H1 (cell line): Measurements from ENCODE around the gene ACY1. TPM values are rescaled to one million over a fixed set of nuclear protein-coding genes. Genes with fewer than 3 reads are reported as not detected.

Experiments used
- CTCF ChIA-PET: fragments of 300-600 bp; sonication (Branson Sonifier 250); formaldehyde crosslinking; loops from one replicate; lab custom pipeline; 2021; ENCODE audit not compliant: partially characterized antibody; lab: Charles Lee
- POLR2A ChIA-PET: fragments of 300-600 bp; sonication (Branson Sonifier 250); formaldehyde crosslinking; loops from one replicate; lab custom pipeline; 2021; ENCODE audit warnings: inconsistent platforms; ENCODE audit not compliant: partially characterized antibody; lab: Charles Lee
- DNase-seq, 2 experiments: peaks; one replicate each; pipeline versions ENCODE4 v3.0.0 to v3.0.0-alpha.2; 2010 to 2022; ENCODE audit warnings: low spot score in 2 of 2, low read depth in 1 of 2, mixed read lengths in 1 of 2
- FAIRE-seq: peaks from 2 replicates; lab custom pipeline; 2011; peaks lifted over from hg19 to GRCh38; lab: Jason Lieb, UNC
- H2AFZ ChIP-seq: 2 replicates; pipeline ENCODE4 v1.8.1; 2012; ENCODE audit warnings: low read length, inconsistent platforms
- H2AK5ac ChIP-seq: 2 replicates; pipeline ENCODE4 v1.6.1; 2013; ENCODE audit warnings: low read depth, low read length
- H2BK120ac ChIP-seq: replicated peaks from 2 replicates; pipeline ENCODE3; 2013; ENCODE audit warnings: low read depth, low read length, inconsistent platforms
- H2BK12ac ChIP-seq: 2 replicates; pipeline ENCODE4 v1.6.1; 2013; ENCODE audit warnings: low read depth, low read length
- H2BK15ac ChIP-seq: 2 replicates; pipeline ENCODE4 v1.6.1; 2013; ENCODE audit warnings: low read length
- H2BK20ac ChIP-seq: 2 replicates; pipeline ENCODE4 v1.6.1; 2013; ENCODE audit warnings: low read length
- H2BK5ac ChIP-seq: 2 replicates; pipeline ENCODE4 v1.6.1; 2013; ENCODE audit warnings: low read depth, low read length
- H3K14ac ChIP-seq: 2 replicates; pipeline ENCODE4 v1.6.1; 2013; ENCODE audit warnings: inconsistent platforms; ENCODE audit not compliant: insufficient read length
- H3K18ac ChIP-seq: 2 replicates; pipeline ENCODE4 v1.6.1; 2013; ENCODE audit warnings: low read length; ENCODE audit errors: extremely low read depth
- H3K23ac ChIP-seq: 2 replicates; pipeline ENCODE4 v1.6.1; 2013; ENCODE audit warnings: inconsistent platforms; ENCODE audit not compliant: insufficient read length
- H3K23me2 ChIP-seq: 2 replicates; pipeline ENCODE4 v1.6.1; 2013; ENCODE audit warnings: low read depth, low read length
- H3K27ac ChIP-seq: 2 replicates; pipeline ENCODE4 v1.6.1; 2011; ENCODE audit warnings: low read depth, low read length, inconsistent platforms
- H3K27me3 ChIP-seq, 4 experiments: replicated peaks in 1 of 4; 1 replicate in 1 of 4; 2 replicates in 3 of 4; pipeline versions ENCODE4 v1.6.1 to v1.8.1; 2011 to 2013; ENCODE audit warnings: low read length in 3 of 4, mild to moderate bottlenecking in 3 of 4, inconsistent platforms in 2 of 4, mixed read lengths in 2 of 4, moderate library complexity in 1 of 4; ENCODE audit not compliant: control insufficient read depth in 3 of 4, insufficient read depth in 3 of 4; ENCODE audit errors: extremely low read depth in 1 of 4
- H3K36me3 ChIP-seq, 4 experiments: 2 replicates each; pipeline versions ENCODE4 v1.6.1 to v1.8.1; 2011 to 2013; ENCODE audit warnings: mild to moderate bottlenecking in 4 of 4, low read length in 3 of 4, moderate library complexity in 2 of 4, control low read depth in 1 of 4, inconsistent platforms in 1 of 4; ENCODE audit not compliant: insufficient read depth in 4 of 4, control insufficient read depth in 2 of 4
- H3K4ac ChIP-seq: replicated peaks from 2 replicates; pipeline ENCODE3; 2013; ENCODE audit warnings: low read length, low read depth, mixed read lengths, inconsistent platforms; ENCODE audit not compliant: insufficient read length
- H3K4me1 ChIP-seq, 4 experiments: replicated peaks in 1 of 4; 1 replicate in 1 of 4; 2 replicates in 3 of 4; pipeline versions ENCODE4 v1.6.1 to v1.8.1; 2011 to 2013; ENCODE audit warnings: low read length in 3 of 4, inconsistent platforms in 2 of 4, mixed read lengths in 1 of 4; ENCODE audit not compliant: insufficient read depth in 4 of 4, control insufficient read depth in 3 of 4
- H3K4me2 ChIP-seq, 2 experiments: 2 replicates each; pipeline versions ENCODE4 v1.6.1 to v1.8.1; 2011 to 2013; ENCODE audit warnings: low read depth in 2 of 2, low read length in 2 of 2, control low read depth in 1 of 2, inconsistent platforms in 1 of 2, mild to moderate bottlenecking in 1 of 2; ENCODE audit not compliant: insufficient read depth in 1 of 2
- H3K4me3 ChIP-seq, 4 experiments: fragments of 200-600, 300-600 bp in 1 of 4; sonication (generic), shearing (Covaris generic), sonication (Bioruptor Twin) in 1 of 4; 2 replicates each; pipeline versions ENCODE4 v1.5.1 to v1.8.1; 2011 to 2016; ENCODE audit warnings: low read length in 4 of 4, low read depth in 3 of 4, control low read depth in 2 of 4, inconsistent platforms in 2 of 4, mild to moderate bottlenecking in 2 of 4, mixed read lengths in 1 of 4, moderate library complexity in 1 of 4; ENCODE audit not compliant: insufficient read depth in 2 of 4; ENCODE audit errors: extremely low read depth in 1 of 4
- H3K56ac ChIP-seq: replicated peaks from 2 replicates; pipeline ENCODE3; 2013; ENCODE audit warnings: low read depth, mild to moderate bottlenecking, mixed read lengths, low read length, inconsistent platforms; ENCODE audit not compliant: insufficient read length
- H3K79me1 ChIP-seq: 2 replicates; pipeline ENCODE4 v1.6.1; 2013; ENCODE audit warnings: low read depth, low read length, control low read depth
- H3K79me2 ChIP-seq, 2 experiments: 2 replicates each; pipeline versions ENCODE4 v1.6.1 to v1.8.1; 2012 to 2013; ENCODE audit warnings: low read length in 2 of 2, mild to moderate bottlenecking in 2 of 2, inconsistent platforms in 1 of 2; ENCODE audit not compliant: insufficient read depth in 2 of 2, control insufficient read depth in 1 of 2
- H3K9ac ChIP-seq, 4 experiments: replicated peaks in 1 of 4; 1 replicate in 1 of 4; 2 replicates in 3 of 4; pipeline versions ENCODE4 v1.6.1 to v1.8.1; 2011 to 2013; ENCODE audit warnings: low read depth in 3 of 4, low read length in 3 of 4, control low read depth in 2 of 4, mild to moderate bottlenecking in 2 of 4, moderate library complexity in 2 of 4, inconsistent platforms in 1 of 4; ENCODE audit errors: extremely low read depth in 1 of 4
- H3K9me3 ChIP-seq, 2 experiments: 2 replicates each; pipeline versions ENCODE4 v1.6.1 to v1.8.1; 2012 to 2013; ENCODE audit warnings: mild to moderate bottlenecking in 2 of 2, moderate library complexity in 2 of 2, control low read depth in 1 of 2, inconsistent platforms in 1 of 2, low read depth in 1 of 2, low read length in 1 of 2, mixed read lengths in 1 of 2; ENCODE audit not compliant: insufficient read depth in 2 of 2
- H4K20me1 ChIP-seq, 2 experiments: replicated peaks in 1 of 2; 2 replicates each; pipeline versions ENCODE3 to v1.8.1; 2011 to 2013; ENCODE audit warnings: inconsistent platforms in 2 of 2, low read length in 2 of 2, mild to moderate bottlenecking in 1 of 2; ENCODE audit not compliant: insufficient read depth in 2 of 2, control insufficient read depth in 1 of 2
- H4K5ac ChIP-seq: 2 replicates; pipeline ENCODE4 v1.6.1; 2013; ENCODE audit warnings: low read length, low read depth, mixed read lengths, inconsistent platforms; ENCODE audit not compliant: insufficient read length
- H4K8ac ChIP-seq: 2 replicates; pipeline ENCODE4 v1.8.0; 2013; ENCODE audit warnings: mild to moderate bottlenecking, moderate library complexity, low read length, inconsistent platforms; ENCODE audit not compliant: insufficient read depth; ENCODE audit errors: extremely low read depth
- H4K91ac ChIP-seq: replicated peaks from 2 replicates; pipeline ENCODE3; 2013; ENCODE audit warnings: low read length, mixed read lengths, inconsistent platforms; ENCODE audit not compliant: insufficient read length
- CBX8 ChIP-seq: fragments of 300-800, 300-1000 bp; sonication (generic); IDR thresholded peaks from 2 replicates; pipeline ENCODE4 v1.7.1; 2016; ENCODE audit warnings: low read depth, low read length, borderline replicate concordance
- EGR1 ChIP-seq: IDR thresholded peaks from 2 replicates; pipeline ENCODE4 v1.6.1; 2011; ENCODE audit warnings: low read depth, low read length, borderline replicate concordance
- HDAC2 ChIP-seq, 2 experiments: fragments of 300-600 bp in 1 of 2; sonication (generic) in 1 of 2; IDR thresholded peaks; 2 replicates each; pipeline ENCODE4 v1.6.1; 2011 to 2012; ENCODE audit warnings: low read depth in 2 of 2, low read length in 2 of 2, mild to moderate bottlenecking in 2 of 2, moderate library complexity in 2 of 2, borderline replicate concordance in 1 of 2, inconsistent platforms in 1 of 2
- HDAC6 ChIP-seq: IDR thresholded peaks from one replicate; pipeline ENCODE4 v1.7.1; 2012; ENCODE audit warnings: low read depth, mild to moderate bottlenecking, inconsistent platforms, low read length, moderate library complexity
- JUN ChIP-seq: IDR thresholded peaks from 2 replicates; pipeline ENCODE4 v1.6.1; 2011; ENCODE audit warnings: low read depth, mild to moderate bottlenecking, improper control_type of control experiment, low read length
- NRF1 ChIP-seq: IDR thresholded peaks from 2 replicates; pipeline ENCODE4 v1.6.1; 2011; ENCODE audit warnings: mild to moderate bottlenecking, low read depth, low read length, improper control_type of control experiment
- PHF8 ChIP-seq: fragments of 200-600 bp; sonication (generic); conservative IDR thresholded peaks from 2 replicates; pipeline ENCODE4 v1.7.1; 2012; ENCODE audit warnings: low read depth, mild to moderate bottlenecking, inconsistent platforms, low read length, moderate library complexity
- POLR2A ChIP-seq, 2 experiments: IDR thresholded peaks; 1 replicate in 1 of 2; 2 replicates in 1 of 2; pipeline ENCODE4 v1.6.1; 2011; ENCODE audit warnings: low read depth in 2 of 2, low read length in 2 of 2, mild to moderate bottlenecking in 2 of 2; ENCODE audit errors: control extremely low read depth in 1 of 2
- POU5F1 ChIP-seq: IDR thresholded peaks from 2 replicates; pipeline ENCODE4 v1.6.1; 2011; ENCODE audit warnings: low read depth, mild to moderate bottlenecking, low read length, moderate library complexity
- RAD21 ChIP-seq, 2 experiments: IDR thresholded peaks in 1 of 2; conservative IDR thresholded peaks in 1 of 2; 2 replicates each; pipeline ENCODE4 v1.6.1; 2011; ENCODE audit warnings: low read depth in 2 of 2, low read length in 2 of 2, improper control_type of control experiment in 1 of 2, inconsistent platforms in 1 of 2, mild to moderate bottlenecking in 1 of 2, moderate library complexity in 1 of 2
- TCF12 ChIP-seq: IDR thresholded peaks from 2 replicates; pipeline ENCODE4 v1.6.1; 2011; ENCODE audit warnings: low read depth, mild to moderate bottlenecking, low read length
- TEAD4 ChIP-seq: IDR thresholded peaks from 2 replicates; pipeline ENCODE4 v1.6.1; 2012; ENCODE audit warnings: low read depth, low read length, inconsistent platforms, mixed read lengths
- WGBS, 2 experiments: shearing (Covaris generic) in 1 of 2; methylation state at CpG; one replicate each; pipeline versions ENCODE4 v1.1.6 to v1.1.7; 2013 to 2015; ENCODE audit warnings: low lambda C conversion rate in 2 of 2, mixed read lengths in 2 of 2, inconsistent platforms in 1 of 2, low coverage in 1 of 2, missing lambda C conversion rate in 1 of 2; ENCODE audit not compliant: insufficient replicate concordance in 2 of 2, insufficient coverage in 1 of 2, insufficient read length in 1 of 2; ENCODE audit errors: extremely low coverage in 1 of 2, missing lambda C conversion rate in 1 of 2; 5-methylcytosine and 5-hydroxymethylcytosine counted together
- polyA plus RNA-seq, 7 experiments: library from polyadenylated mRNA; depleted of rRNA in 3 of 7; stranded (reverse) in 5 of 7; unstranded in 2 of 7; fragments of >200 nt in 5 of 7; fragments of 200-250 nt in 2 of 7; gene quantifications; 1 replicate in 5 of 7; 2 replicates in 1 of 7; 4 replicates in 1 of 7; pipeline versions ENCODE4 v1.2.1 to v1.2.3, GENCODE V29; 2011 to 2013; ENCODE audit warnings: missing spikeins in 2 of 7, mixed read lengths in 2 of 7
- total RNA-seq: library from RNA; stranded (reverse); fragmentation: NEBNext Ultra II Directional; extraction: Animal tissue kit (Norgen Biotek cat#: 25700); gene quantifications from 2 replicates; pipeline ENCODE4 v1.2.1, GENCODE V29; 2021

The ACY1 gene
- total and polyA plus RNA-seq, 2 of the 8 experiments (the other 6 are each of a cell fraction or from before 2014, with no cell fraction given): 48.3 to 113 TPM

DNA sequence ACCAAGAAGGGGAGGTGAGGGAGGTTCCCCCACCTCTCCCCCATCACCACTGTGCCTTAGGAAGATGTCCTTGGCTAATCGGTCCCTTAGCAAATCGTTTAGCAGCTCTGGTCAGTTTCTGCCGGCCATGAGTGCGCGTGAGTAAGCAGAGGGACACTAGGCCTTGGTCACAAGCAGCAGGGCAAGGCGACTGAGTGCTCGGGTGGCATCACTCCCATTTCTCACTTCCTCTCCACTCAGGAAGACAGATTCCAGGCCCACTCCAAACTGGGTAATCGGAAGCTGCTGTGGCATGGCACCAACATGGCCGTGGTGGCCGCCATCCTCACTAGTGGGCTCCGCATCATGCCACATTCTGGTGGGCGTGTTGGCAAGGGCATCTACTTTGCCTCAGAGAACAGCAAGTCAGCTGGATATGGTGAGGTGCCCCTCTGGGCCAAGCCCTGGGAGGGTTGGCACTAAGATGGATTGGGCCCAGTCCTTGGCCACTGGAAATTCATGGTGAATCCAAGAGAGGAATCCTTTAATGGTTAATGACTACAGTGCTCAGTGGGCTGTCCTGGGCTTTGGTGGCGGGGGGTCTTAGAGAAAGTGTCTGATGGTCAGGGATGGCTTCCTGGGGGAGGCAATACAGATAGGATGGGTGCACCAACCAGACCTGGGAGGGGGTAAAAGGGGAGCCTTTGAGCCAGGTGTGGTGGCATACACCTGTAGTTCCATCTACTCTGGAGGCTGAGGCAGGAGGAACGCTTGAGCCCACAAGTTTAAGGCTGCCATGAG, 37.2 kb upstream of the ACY1 start:
- Histone ChIP-seq H3K79me2 (peaks cover 0 to 2% of the 10 kb centered on the region in 2 experiments; a peak in 2 of 4 replicates), H2AFZ (no peak overlapping the region), H3K4me1 (peaks cover 0 to 5% (median 3%) of the 10 kb centered on the region in 4 experiments; a peak in 6 of 7 replicates), H4K5ac (no peak overlapping the region), H3K9me3 (no peaks in the 10 kb centered on the region), H2BK120ac (peak overlapping the region; percentile 22), H3K79me1 (no peaks in the 10 kb centered on the region), H3K23ac (no peak overlapping the region), H4K20me1 (peaks cover 0 to under 1% of the 10 kb centered on the region in 2 experiments), H2BK5ac (no peak overlapping the region), H2AK5ac (no peak overlapping the region), H3K27ac (no peak overlapping the region), H3K56ac (no peak overlapping the region), H2BK20ac (no peak overlapping the region), H2BK15ac (no peak overlapping the region), H2BK12ac (peak overlapping the region; percentile 39; the same call in 1 of the 2 replicates), H3K4me2 (no peak overlapping the region), H3K4ac (no peak overlapping the region), H3K4me3 (no peak overlapping the region), H4K91ac (no peak overlapping the region), H3K9ac (no peak overlapping the region), H3K23me2 (peaks cover 4% of the 10 kb centered on the region; the same call in 1 of the 2 replicates), H4K8ac (no peak overlapping the region), H3K18ac (no peak overlapping the region), H3K27me3 (peaks cover 0 to 10% (median 4%) of the 10 kb centered on the region in 4 experiments; a peak in 5 of 7 replicates), H3K14ac (no peak overlapping the region), H3K36me3 (no peaks in the 10 kb centered on the region)
- ChIA-PET POLR2A (interaction anchor here (0.9 to 15.7 kb wide), 5 partner anchors 8 to 47 kb away, joined by 5 to 148 read pairs (median 6); partner anchors contain the start of genes ACY1, GPR62, PCBP4 and RPL29), CTCF (interaction anchor here (0.9 to 5.1 kb wide), 11 partner anchors 11 to 126 kb away, joined by 3 to 44 read pairs (median 5); partner anchors contain the start of genes ABHD14B and ACY1)
- WGBS, 2 experiments: 93% methylated on average over 9 of the region's 14 CpGs; no CpG with 5 or more reads in 1 of the 2 experiments
- no peak for FAIRE-seq
- no peak for DNase-seq
- TF ChIP-seq RAD21 (IDR thresholded peaks at IDR 0.05 in 1 of 2, conservative IDR thresholded peaks at IDR 0.05 in 1 of 2; ENCODE audit: low read depth in 2 of 2, low read length in 2 of 2): no peak
- no peak for TF ChIP-seq TCF12
- no peak for TF ChIP-seq POLR2A (IDR thresholded peaks at IDR 0.05; ENCODE audit: control extremely low read depth in 1 of 2, low read depth in 2 of 2, low read length in 2 of 2)
- TF ChIP-seq JUN: no peak
- no peak for TF ChIP-seq TEAD4
- TF ChIP-seq HDAC6: no peak
- TF ChIP-seq POU5F1: no peak
- TF ChIP-seq EGR1: no peak
- no peak for TF ChIP-seq HDAC2 (IDR thresholded peaks at IDR 0.05; ENCODE audit: borderline replicate concordance in 1 of 2, low read depth in 2 of 2, low read length in 2 of 2)
- TF ChIP-seq NRF1: no peak
- TF ChIP-seq CBX8: no peak
- TF ChIP-seq PHF8: no peak
